GM18909 (cell line): Measurements from ENCODE around the gene EIPR1.

Source experiments
- ATAC-seq: cut with Tn5 transposase; IDR thresholded peaks from one replicate; pipeline ENCODE4 v1.9.1; 2021; ENCODE audit warnings: mild to moderate bottlenecking; ENCODE audit not compliant: unreplicated experiment, poor library complexity

The EIPR1 gene

DNA sequence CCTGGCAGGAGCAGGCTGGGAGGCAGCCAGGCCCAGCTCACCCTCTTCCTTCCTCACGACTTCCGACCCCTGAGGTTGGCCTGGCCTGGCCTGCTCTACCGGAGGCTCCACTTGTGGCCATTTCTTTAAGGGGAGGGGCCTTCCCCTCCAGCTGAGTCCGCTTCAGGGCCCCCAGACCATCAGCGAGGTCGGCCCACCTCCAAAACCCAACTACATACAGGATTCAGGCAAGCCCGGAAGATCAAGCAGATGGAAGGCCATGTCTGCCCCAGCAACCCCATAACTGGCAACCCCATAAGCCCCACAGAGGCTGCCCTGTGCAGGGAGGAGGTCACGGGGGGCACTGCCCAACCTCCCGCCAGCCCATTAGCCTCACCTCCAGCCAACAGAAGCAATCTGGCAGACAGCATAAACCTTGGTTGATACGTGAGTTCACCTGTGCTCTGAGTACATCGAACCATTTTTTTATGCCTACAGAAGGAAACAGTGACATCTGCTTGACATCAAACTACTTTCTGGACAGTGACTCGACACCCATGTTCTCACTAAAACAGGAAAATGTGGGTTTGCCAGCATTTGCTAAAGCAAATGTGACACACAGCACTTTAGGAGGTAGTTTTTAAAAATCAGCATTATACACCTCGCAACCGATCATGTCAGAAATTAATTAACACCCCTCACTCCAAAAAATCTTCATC, 98.9 kb downstream of the EIPR1 start:
- no peak for ATAC-seq

DNA sequence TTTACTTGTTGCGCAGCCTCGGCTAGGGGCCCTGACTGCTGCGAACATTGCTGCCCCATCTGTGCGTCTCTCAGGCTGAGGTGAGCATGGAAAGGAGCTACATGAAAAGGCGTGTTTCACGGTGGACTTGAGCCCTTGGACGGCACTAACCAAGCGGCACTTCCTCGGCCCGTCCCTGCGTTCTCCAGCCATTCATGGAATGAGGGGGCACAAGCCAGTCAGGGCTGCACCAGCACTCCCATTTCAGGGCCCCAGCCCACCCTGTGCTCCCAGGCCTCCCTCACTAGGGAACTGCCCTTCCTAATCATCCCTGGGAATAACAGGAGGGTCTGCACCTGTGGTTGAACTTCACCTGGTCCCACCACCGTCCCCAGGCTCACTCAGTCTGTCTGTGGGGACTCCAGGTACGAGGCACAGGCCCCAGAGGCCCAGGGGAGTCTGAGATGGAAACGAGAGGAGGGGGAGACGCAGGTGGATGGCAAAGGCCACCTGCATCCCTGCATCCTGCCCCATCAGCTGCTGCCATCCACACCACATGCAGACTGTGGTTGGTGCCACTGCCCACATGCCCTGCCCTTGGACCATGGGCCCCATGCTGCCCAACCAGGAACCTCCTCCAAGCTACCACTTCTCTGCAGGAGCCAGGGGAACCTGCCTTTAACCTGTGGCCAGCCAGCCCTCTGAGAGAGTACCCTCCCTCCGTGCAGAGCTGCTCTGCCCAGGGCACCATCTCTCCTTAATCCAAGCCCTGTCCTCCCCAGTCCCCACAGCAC, 99.7 kb downstream of the EIPR1 start:
- no peak for ATAC-seq

DNA sequence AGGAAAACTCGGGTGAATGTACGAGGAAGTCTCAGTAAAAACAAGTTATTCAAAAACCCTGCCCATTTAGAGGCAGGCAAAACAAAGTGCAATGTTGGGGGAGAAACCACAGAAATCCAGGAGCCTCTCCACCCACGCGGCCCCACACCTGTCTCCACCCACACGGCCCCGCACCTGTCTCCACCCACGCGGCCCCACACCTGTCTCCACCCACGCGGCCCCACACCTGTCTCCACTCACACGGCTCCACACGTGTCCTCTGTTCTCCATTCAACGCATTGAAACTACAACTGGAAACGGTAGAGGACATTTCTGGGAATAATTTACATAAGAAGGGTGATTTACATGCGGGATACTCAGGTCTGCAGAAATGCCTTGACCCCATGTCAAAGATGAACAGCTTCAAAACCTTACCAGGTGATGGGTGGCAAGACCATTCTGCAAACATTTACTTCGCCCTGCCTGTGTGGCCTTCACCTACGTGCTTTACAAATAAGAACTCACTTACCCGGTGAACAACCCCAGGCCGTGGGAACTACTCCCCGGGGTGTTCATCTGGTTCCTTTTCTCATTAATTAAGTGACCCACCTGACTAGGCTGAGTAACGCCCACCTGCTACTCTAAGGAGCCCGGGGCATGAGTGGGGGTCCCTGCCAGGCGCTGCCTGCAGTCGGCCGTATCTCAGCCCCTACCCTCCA, 100.4 kb downstream of the EIPR1 start:
- no peak for ATAC-seq

DNA sequence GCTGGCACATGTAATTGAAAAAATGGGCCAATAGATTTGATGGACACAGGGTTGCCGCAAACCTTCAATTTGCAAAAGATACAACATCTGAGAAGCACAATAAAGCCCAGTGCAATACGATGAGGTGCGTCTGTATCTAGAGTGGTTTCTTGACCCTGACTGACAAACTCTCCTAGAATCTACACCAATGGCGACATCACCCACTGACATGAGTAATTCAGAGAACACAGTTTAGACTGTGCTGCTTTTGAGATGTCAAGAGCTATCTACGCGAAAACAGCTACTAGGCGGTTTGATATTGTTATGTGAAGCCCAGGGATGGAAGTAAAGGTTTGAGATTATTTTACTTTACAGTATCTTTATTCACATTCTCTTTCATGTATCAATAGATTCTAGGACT, 104.9 kb downstream of the EIPR1 start:
- ATAC-seq = no peak

- no peak for ATAC-seq
These were observed 107.5 kb downstream of the EIPR1 start for GRCh38 chr2:3270095-3270478.

GRCh38 chr2:3269425-3270094, 108.1 kb downstream of the EIPR1 start:
- ATAC-seq = no peak

DNA sequence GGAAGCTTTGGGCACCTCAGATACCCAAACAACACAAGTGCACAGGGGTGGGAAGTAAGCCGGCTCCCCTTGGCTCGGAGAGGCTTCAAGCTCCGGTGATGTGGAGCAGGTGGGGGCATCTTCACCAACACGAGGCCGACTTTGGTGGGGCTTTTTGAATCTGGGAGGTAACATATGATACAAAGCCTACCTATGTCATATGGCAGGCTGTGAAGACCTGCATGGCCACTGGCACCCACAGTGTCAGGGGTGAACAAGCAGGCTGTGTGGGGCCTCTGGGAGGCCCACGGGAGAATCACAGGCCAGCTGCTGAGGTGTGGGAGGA, 109.0 kb downstream of the EIPR1 start:
- no peak for ATAC-seq

DNA sequence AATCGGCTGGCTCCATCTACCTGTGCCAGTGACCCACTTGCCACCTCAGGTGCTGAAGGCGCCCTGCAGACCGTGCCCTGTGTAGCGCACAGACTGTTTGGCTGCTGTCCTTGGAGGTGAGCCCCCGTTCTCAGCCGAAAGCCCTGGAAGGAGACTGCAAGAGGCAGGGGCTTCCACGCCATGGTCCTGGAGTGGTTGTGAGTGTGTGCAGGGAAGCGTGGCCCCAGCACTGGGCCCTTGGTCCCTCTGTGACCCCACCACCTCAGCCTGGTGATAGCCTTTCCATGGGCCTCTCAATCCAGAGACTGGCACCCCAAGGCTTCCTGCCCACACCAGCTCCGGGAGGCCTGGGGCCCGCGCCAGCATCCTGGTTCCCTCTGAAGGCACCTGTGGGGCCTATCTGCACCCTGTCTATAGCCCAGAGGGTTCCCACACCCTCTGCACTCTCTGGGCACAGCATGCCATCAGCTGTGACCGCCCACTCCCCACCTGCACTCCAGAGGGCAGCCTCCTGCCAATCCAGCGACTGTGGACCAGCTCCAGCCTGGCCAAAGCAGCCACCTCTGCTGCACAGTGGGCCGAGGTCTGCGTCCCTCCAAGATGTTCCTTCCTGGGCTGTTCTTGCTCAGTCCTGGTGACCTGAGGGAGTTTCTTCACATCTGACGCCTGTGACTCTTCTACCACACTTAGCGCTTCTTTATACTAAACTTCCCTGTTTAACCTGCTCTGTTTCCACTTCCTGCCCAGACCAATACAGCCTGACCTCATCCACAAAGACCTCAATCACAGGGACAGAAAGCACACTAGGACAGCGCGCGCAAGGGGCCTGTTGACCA, 109.5 kb downstream of the EIPR1 start:
- ATAC-seq = no peak

- ATAC-seq = no peak
These were observed 110.4 kb downstream of the EIPR1 start for GRCh38 chr2:3266925-3267867.

GRCh38 chr2:3265981-3266924, 111.4 kb downstream of the EIPR1 start:
- ATAC-seq = no peak

- ATAC-seq = no peak
These were observed 112.1 kb downstream of the EIPR1 start for GRCh38 chr2:3265471-3265870.

GRCh38 chr2:3264010-3264744, 113.4 kb downstream of the EIPR1 start:
- no peak for ATAC-seq

DNA sequence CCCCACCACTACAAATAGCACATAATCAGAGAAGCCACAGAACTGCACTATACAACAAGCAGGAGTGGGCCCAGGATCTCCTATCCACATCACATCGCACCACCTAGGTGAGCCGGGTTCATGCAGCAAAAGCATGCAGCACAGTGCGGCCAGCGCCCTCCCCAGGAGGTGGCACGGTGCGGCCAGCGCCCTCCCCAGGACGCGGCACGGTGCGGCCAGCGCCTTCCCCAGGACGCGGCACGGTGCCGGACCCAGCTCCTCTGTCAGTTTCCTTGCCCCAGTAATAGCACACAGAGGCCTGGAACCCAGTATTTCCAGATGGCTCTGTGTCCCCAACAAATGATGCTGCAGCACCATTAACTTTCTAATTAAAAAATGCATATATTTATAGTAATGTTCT, 114.1 kb downstream of the EIPR1 start:
- ATAC-seq = no peak

GRCh38 chr2:3262437-3263388, 114.9 kb downstream of the EIPR1 start:
- no peak for ATAC-seq

GRCh38 chr2:3261511-3261910, 116.1 kb downstream of the EIPR1 start:
- no peak for ATAC-seq

GRCh38 chr2:3260959-3261358, 116.7 kb downstream of the EIPR1 start:
- ATAC-seq = no peak
